COLO668 (cell line): ENCODE measurements around the gene SCAPER.
A peak's percentile ranks its signal among the peaks of the same experiment; 100 is the strongest.
"Not testable (repeated sequence)": the region's sequence is repeated elsewhere in the genome, so short reads cannot be mapped to it uniquely, and the experiment has no call there.

Experiments used
- DNase-seq: peaks from one replicate; lab custom pipeline; 2025; ENCODE audit not compliant: unreplicated experiment; lab: John Stamatoyannopoulos, UW

Gene SCAPER

DNA sequence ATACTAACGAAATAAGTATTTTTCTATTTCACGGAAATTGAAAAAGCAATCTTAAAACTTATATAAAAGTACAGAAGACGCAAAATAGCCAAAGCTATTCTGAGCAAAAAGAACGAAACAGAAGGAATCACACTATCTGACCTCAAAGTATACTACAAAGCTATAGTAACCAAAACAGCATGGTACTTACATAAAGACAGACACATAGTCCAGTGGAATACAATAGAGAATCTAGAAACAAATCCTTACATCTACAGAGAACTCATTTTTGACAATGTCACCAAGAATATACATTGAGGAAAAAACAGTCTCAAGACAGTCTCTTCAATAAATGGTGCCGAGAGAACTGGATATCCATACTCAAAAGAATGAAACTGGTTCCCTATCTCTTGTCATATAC, 322.6 kb downstream of the SCAPER start:
- DNase-seq, result no peak

DNA sequence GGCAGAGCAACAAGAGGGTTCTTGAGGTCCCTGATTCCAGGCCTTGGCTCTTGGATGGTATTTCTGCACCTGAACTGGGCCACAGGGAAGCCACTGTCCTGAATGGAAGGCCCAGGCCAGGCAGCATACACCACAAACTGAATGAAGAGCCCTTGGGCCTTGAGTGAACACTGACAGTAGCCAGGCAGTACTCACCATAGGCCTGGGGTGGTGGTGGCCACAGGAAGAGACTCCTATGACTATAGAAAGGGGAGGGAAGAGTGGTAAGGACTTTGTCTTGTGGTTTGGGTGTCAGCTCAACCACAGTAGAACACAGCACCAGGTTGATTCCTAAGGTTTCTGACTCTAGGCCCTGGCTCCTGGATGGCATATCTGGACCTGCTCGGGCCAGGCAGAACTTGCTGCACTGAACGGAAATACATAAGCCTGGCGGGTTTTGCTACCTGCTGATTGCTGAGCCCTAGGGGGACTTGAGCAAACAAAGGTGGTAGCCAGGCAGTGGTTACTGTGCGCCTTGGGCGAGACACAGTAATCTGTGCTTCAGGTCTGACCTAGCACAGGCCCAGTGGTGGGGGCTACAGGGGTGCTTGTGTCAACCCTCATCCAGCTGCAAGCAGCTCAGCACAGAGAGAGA, 327.1 kb downstream of the SCAPER start:
- no peak for DNase-seq

DNA sequence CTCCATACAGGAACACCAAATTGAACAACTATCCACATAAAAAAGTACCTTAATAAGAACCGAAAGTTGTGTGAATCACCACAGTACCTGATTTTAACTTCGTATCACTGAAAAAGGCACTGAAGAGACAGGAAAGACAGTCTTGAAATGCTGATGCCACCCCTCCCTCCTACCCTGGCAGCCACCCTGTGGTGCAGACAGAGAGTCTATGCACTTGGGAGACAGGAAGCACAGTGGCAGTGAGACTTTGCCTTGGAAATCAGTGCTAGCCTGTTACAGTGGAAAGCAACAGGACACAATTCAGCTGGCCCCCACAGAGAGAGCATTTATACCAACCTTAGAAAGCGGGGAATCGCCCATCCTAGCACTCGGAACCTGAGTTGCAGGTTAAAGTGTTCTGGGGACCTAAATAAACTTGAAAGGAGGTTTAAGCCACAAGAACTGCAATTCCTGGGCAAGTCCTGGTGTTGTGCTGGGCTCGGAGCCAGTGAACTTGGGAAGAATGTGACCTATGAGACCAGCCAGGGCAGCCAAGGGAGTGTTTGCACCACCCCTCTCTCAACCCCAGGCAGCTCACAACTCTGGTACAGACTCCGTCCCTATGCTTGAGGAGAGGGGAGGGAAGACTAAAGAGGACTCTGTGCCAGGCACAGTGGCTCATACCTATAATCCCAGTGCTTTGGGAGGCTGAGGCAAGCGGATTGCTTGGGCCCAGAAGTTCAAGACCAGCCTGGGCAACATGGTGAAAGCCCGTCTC, 328.4 kb downstream of the SCAPER start:
- no peak for DNase-seq

DNA sequence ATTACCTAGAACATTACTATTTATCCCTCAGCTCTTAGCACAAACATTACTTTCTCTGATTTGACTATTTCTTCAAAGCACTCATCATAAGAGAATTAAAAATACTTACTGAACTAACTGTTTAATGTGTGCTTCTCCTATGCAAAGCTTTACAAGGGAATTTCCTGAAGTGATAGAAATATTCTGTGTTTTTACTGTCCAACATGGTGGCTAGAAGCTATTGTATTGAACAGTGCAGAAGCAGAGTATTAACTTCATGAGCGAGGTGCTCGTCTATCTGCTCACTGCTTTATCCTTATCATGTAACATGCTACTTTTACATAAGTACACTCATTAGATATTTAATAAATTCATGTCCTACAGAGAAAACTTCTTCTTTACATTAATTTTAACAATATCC, 329.5 kb downstream of the SCAPER start:
- DNase-seq, result no peak

DNA sequence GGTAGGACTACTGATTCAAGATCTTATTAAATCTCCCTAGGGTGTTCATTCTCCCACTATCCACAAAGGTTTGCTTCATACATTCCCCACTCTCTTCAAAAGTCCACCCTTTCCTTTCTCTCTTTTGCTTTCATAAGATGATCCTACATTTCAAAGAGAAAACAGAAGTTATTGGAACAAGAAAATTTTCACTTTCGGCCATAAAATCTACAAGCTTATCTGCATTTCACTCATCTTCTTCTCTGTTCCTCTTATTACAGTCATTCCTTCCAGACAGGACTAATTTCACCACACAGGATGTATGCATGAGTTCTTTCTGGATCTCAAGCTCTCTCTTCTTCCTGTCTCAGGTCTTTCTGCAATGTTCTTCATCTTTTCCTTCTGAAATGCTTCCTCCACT, 329.9 kb downstream of the SCAPER start:
- no peak for DNase-seq

DNA sequence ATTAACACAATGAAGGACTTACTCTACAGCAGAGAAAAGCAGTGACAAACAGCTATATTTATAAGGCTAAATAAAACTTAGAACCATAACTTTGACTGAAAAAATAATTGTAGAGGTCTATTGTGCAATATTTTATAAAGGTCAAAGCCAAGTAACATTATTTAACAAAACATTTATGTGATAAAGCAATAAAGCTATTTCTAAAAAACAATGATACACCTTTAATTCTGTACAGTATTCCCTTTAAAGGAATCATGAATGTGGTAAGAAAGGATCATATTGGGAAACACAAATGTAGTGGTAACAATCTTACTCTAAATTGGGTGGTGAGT, 332.2 kb downstream of the SCAPER start:
- no peak for DNase-seq

DNA sequence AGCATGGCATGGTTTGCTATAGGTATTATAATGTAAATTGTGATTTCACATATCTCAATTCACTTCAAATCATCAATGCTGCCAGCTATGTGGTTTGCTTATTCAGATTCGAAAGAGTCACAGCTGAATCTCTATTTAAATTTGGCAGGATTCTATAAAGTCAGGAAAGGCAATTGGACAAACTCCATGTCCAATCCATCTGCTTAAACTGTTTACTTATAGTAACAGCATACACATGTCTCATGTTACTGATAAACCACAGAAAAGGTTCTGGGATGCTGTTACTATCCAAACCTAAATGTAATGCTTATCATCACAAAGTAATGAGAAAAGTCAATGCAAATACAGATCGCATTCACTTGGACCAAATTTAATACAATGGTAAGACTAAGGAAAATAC, 338.9 kb downstream of the SCAPER start:
- DNase-seq, result no peak

DNA sequence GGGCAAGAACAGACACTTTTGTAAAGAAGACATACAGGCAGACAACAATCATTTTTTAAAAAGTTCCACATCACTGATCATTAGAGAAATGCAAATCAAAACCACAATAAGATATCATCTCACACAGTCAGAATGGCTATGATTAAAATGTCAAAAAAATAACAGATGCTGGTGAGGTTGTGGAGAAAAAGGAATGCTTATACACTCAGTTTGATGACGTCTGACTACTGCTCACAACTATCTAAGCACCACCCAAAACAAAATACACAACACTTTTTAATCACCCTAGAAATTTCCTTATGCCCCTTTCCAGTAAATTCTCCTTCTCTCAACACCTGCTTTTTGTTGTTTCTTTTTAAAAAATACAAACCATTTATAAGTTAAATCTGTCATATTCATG, 339.8 kb downstream of the SCAPER start:
- DNase-seq, result no peak

DNA sequence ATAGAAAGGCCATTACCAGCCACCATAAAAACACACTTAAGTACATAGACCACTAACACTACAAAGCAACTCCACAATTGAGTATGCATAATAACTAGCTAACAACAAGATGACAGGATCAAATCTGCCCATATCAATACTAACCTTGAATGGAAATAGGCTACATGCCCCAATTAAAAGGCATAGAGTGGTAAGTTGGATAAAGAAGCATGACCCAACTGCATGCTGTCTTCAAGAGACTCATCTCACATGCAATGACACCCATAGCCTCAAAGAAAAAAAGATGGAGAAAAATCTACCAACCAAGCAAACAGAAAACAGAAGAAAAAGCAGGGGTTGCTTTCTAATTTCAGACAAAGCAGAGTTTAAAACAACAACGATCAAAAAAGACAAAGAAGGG, 349.9 kb downstream of the SCAPER start:
- no peak for DNase-seq

DNA sequence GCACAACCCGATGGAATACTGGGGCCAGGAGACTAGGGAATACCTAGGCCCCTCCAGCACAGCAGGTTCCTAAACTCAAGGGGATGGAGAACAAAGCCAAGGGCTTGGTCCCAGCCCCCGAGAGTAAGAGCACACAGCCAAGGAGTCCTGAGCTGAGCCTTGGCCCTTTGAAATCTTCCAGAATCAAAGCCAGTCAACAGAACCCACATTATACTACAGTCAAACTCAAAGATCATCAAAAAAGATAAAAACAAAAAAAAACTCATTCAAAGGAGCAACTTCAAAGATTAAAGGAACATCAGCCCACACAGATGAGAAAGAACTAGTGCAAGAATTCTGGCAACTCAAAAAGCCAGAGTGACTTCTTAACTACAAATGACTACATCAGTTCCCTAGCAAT, 351.6 kb downstream of the SCAPER start:
- DNase-seq, result no peak

DNA sequence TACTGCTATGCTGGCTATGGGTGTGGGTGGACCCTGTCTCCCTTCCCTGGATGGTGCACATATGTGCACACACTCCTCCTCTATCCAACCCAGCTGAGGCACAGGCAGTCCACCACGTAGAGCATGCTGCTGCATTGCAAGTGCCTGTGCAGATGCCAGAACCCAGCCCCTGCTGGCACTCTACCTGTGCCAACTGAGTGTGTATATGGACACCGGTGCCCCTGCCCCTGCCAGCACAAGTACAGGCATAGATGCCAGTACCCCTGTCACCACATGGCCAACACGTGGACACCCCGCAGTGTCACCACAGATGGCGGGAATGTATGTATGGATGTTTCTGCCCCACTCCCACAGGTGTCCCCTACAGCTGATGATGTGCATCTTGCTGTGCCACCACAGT, 352.0 kb downstream of the SCAPER start:
- no peak for DNase-seq

DNA sequence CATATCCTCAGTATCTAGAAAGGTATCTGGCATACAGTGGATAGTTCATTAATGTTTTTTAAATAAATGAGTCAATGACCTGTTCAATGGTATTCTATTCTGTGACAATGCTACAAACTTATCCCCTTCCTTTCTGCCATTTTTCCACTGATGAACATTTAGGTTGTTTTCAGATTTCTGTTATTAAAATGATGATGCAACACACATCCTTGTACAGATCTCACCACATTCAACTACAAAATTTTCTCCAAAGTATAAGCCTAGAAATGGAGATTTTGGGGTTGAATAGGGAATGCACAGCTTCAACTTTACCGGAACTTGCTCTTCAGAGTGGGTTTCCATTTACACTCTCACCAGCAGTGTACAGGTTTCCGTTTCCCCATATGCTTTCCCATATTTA, 358.3 kb downstream of the SCAPER start:
- no peak for DNase-seq

DNA sequence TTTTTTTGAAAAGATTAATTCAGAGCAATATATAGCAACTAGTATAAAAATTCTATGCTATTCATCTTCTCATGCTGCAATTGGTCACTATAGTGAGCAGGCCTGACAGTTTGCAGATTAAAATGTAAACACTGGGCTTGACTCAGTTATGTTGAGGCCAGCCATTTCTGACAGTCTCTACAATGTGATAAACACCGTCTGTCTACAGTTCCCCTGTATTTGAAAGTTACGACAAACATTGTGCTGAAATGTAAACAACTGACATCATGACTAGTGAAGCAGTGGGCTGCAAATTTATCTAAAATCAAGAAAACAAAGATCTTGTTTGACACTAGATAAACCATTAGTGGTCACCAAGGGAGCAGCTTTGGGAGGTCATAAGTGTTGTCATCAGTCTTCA, 371.1 kb downstream of the SCAPER start:
- no peak for DNase-seq

DNA sequence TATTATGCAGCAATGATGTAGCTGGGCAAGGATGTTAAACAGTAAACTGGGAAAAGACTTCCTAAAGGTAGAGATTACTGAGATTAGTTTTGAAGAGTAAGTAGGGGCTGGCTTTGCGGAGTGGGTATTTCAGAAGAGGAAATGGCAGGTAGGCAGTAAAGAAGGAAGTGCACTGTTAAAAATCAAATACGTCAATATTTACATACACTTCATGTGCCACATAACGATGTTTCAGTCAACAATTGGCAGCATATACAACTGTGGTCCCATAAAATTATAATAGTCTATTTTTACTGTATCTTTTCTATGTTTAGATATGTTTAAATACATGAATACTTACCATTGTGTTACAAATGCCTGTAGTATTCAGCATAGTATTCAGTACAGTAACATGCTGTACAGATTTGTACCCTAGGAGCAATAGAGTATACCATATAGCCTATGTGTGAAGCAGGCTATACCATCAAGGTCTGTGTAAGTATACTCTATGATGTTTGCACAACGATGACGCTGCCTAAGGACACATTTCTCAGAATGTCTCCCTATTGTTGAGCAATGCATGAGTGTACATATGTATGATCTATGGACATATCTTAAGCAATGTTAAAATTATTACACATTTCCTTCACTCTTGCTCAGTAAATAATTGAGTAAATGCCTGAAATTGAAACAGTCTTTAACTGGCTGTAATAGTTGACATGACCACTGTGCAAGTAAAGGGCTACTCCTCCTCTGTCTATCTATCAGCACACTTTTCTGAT, 371.9 kb downstream of the SCAPER start:
- peak; percentile 27 for DNase-seq

DNA sequence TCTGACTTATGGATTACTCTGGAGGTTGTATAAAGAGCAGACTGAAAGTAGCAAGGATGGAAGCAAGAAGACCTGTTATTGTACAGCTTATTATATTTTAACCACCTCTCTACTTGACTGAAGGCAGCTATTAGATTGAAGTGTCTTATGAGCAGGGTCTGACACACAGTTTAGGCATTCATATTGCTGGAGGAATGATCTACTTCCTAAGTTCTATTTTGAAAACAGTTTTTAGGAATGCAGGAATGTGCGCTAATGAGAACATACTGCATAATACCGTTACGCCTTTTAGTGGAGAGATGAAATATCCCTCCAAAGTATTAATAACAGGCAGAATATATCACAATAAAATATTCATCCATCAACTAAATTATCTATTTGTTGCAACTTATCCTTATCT, 375.2 kb downstream of the SCAPER start:
- DNase-seq, result no peak

DNA sequence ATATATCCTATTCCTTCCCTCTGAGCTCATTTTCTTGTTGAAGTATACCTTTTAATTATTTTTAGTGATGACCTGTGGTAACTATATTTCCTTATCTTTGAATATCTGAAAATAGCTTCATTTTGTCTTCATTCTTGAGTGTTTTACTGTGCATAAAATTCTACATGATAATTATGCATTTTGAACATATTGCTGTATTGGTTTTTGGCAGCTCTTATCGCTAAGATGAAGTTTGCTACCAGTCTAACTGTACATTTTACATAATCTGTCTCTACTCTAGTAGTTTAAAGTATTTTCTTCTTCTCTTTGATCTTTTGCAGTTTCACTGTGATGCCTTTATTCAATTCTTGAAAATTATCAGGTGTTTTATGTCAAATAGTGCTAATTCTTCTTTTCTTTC, 379.0 kb downstream of the SCAPER start:
- no peak for DNase-seq

DNA sequence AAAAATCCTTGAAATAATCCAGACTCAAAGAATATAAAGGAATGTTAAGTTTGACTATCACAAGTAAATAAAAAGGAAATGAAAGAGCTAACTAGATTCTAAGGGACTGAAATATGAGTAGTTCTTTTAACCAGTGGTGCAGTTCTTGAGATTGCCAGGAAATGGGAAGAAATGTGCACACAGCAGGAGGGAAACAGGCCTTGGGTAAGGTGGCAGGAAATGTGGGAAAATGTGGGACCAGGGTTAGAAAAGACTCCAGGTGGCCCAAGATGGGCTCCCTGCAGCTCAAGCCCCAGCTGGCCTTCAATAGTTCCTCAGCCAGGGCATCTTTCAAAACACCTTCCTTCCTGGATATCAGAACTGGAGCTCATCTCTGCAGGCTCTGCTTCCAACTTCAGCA, 387.2 kb downstream of the SCAPER start:
- DNase-seq, result no peak

DNA sequence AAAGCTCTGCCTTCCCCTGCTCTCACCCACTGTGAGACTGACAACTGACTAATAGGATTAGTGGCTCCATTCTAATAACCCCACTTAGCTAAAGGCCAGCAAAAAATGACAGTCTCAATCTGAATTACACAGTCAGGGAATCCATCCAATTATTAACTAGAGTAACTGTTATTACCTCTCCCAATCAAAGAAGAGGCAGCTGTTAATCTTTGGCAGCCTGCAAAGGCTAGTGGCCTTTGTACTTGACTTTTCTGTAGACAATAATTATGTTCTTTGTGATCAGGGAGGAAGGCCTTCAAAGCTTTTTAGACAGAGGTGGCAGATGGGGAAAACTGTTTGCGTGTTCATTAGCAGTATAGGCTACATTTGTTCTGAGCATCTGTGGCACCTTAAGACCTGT, 390.9 kb downstream of the SCAPER start:
- no peak for DNase-seq

DNA sequence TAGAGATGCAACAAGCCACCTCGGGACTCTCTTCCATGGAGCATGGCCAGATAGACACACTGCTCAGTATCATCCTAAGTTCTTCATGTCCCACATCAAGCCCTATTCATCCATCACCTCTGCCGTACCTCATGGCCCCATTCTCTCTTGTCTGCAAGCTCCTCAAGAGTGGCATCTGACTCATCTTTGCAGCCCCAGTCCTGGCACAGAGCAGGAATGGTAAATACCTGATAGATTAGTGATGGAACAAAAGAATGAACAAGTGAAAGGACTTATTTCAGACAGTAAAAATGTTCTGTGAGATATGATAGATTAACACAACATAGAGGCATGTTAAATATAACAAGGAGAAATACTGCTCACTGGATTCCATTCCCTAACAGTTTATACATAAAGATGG, 392.2 kb downstream of the SCAPER start:
- DNase-seq, result no peak

DNA sequence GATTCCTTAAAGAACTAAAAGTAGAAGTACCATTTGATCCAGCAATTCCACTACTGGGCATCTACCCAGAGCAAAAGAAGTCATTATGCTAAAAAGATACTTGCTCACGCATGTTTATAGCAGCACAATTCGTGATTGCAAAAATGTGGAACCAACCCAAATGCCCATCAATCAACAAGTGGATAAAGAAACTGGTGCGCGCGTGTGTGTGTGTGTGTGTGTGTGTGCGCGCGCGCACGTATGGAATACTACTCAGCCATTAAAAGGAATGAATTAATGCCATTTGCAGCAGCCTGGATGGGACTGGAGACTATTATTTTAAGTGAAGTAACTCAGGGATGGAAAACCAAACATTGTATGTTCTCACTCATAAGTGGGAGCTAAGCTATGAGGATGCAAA, 394.5 kb downstream of the SCAPER start:
- DNase-seq, result not testable (repeated sequence)

DNA sequence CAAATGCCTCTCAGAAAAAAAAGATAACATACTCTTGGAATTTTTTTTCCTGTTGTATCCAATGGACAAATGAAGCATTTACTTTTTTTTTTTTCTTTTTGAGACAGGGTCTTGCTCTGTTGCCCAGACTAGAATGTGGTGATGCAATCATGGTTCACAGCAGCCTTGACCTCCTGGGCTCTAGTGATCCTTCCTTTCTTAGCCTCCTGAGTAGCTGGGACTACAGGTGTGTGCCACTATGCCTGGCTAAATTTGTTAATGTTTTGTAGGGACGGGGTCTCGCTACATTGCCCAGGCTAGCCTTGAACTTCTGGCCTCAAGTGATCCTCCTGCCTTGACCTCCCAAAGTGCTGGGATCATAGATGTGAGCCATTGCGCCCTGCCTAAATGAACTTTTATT, 401.3 kb downstream of the SCAPER start:
- DNase-seq, result no peak

DNA sequence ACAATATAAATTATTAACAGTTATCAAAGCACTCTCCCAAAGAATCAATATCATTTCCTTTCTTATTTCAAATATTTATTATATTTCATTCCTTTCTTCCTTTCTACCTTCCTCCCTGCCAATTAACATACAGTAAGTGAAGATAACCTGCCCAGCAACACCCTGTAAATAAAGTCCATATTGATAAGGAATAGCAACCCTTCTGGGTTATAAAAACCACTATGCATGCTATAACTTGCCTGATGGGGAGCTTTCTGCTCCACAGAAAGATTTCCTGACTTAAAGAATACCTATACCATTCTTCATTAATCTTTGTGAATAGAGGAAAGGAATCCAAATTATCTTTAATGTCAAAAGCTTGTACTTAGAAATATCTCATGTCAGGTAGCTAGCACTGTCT, 402.0 kb downstream of the SCAPER start:
- DNase-seq, result no peak
